Thymus (tissue), 11 donors: Measurements from ENCODE around the gene TOR4A. TPM values are rescaled to one million over a fixed set of nuclear protein-coding genes. Genes with fewer than 3 reads are reported as not detected.

Experiments used
- DNase-seq, 9 donors: peaks; one replicate each; pipeline ENCODE4 v3.0.0-alpha.2; 2013; ENCODE audit warnings: low spot score in 9 of 9, low read depth in 6 of 9, missing footprints in 1 of 9
- H3K27ac ChIP-seq, 2 donors: one replicate each; pipeline ENCODE4 v1.5.1; 2013; ENCODE audit warnings: control low read depth in 1 of 2, low read depth in 1 of 2, low read length in 1 of 2, mild to moderate bottlenecking in 1 of 2, moderate library complexity in 1 of 2
- H3K27me3 ChIP-seq, 2 donors: one replicate each; pipeline ENCODE4 v1.5.1; 2013; ENCODE audit warnings: low read length in 1 of 2; ENCODE audit not compliant: control insufficient read depth in 2 of 2, insufficient read depth in 1 of 2
- H3K36me3 ChIP-seq, 2 donors: one replicate each; pipeline ENCODE4 v1.5.1; 2013; ENCODE audit warnings: low read length in 1 of 2, mild to moderate bottlenecking in 1 of 2, moderate library complexity in 1 of 2; ENCODE audit not compliant: control insufficient read depth in 2 of 2, insufficient read depth in 2 of 2
- H3K4me1 ChIP-seq, 2 donors: one replicate each; pipeline ENCODE4 v1.5.1; 2013; ENCODE audit warnings: low read length in 2 of 2; ENCODE audit not compliant: control insufficient read depth in 2 of 2, insufficient read depth in 2 of 2
- H3K4me3 ChIP-seq, 2 donors: one replicate each; pipeline ENCODE4 v1.5.1; 2013; ENCODE audit warnings: low read length in 2 of 2, control low read depth in 1 of 2, mild to moderate bottlenecking in 1 of 2
- H3K9me3 ChIP-seq, 2 donors: one replicate each; pipeline ENCODE4 v1.5.1; 2013; ENCODE audit warnings: low read length in 1 of 2, mild to moderate bottlenecking in 1 of 2; ENCODE audit not compliant: control insufficient read depth in 2 of 2, insufficient read depth in 1 of 2
- WGBS: extraction: QIAGEN DNeasy Blood & Tissue Kit; methylation state at CpG from one replicate; pipeline ENCODE4 v1.1.7; 2013; 5-methylcytosine and 5-hydroxymethylcytosine counted together
- polyA plus RNA-seq: library from polyadenylated mRNA; stranded (reverse); fragments of 200-250 nt; gene quantifications from one replicate; pipeline ENCODE4 v1.2.3, GENCODE V29; 2013
- total RNA-seq: library from RNA; stranded (reverse); fragments of 120-200 nt; gene quantifications from one replicate; pipeline ENCODE4 v1.2.4, GENCODE V29; 2013
- donor health status: healthy.

Gene TOR4A
- total and polyA plus RNA-seq, 2 donors, result 2.0 to 2.1 TPM

DNA sequence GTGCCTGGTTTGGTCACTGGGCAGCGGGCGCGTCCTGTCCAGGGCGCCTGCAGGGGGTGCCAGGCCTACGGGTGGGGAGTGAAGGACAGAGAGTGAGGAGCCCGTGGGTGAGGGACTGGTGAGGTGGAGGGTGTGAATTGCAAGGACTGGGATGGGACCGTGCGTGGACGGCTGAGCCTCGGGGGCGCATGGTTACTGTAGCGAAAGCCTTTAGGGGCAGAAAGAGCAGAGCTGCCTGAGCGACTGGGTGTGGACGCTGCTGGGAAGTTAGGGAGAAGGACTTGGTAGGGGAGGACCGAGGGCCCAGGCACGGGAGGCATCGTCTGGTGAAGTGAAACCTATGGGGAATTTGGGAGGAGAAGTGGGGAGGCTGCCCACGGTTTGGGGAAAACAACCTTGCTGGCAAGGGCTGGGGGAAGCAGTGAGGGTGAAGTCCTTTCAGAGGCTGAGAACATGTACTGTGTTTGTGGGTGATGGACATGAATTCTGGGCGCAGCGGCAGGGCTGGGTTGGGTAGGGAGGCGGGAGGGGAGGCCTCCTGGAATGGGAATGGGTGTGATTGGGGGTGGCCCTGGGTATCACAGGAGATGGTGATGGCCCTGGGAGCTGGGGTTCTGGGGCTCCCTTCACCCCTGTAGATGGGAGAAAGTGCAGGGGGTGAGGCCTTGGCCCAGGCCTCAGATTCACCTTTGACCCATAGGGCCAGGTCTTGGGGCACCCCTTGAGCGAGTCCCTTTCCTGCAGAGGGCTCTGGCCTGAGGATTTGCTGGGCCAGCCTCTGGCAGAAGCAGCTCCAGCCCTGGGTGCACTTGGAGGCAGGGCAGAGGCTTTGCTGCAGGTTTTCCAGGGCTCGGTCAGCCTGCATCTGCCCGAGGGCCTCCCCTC is 1.7 kb upstream of the TOR4A start:
- no peak for DNase-seq
- 96% methylated on average over 24 of the region's 24 CpGs for WGBS
- no peak overlapping the region for H3K27ac ChIP-seq
- H3K36me3 ChIP-seq, result peaks cover 21 to 24% of the 10 kb centered on the region in 2 donors
- peaks cover 16 to 48% of the 10 kb centered on the region in 2 donors for H3K4me1 ChIP-seq
- H3K4me3 ChIP-seq, result no peak overlapping the region
- peaks cover 48 to 83% of the 10 kb centered on the region in 2 donors for H3K27me3 ChIP-seq
- H3K9me3 ChIP-seq, result peaks cover 7 to 11% of the 10 kb centered on the region in 2 donors

DNA sequence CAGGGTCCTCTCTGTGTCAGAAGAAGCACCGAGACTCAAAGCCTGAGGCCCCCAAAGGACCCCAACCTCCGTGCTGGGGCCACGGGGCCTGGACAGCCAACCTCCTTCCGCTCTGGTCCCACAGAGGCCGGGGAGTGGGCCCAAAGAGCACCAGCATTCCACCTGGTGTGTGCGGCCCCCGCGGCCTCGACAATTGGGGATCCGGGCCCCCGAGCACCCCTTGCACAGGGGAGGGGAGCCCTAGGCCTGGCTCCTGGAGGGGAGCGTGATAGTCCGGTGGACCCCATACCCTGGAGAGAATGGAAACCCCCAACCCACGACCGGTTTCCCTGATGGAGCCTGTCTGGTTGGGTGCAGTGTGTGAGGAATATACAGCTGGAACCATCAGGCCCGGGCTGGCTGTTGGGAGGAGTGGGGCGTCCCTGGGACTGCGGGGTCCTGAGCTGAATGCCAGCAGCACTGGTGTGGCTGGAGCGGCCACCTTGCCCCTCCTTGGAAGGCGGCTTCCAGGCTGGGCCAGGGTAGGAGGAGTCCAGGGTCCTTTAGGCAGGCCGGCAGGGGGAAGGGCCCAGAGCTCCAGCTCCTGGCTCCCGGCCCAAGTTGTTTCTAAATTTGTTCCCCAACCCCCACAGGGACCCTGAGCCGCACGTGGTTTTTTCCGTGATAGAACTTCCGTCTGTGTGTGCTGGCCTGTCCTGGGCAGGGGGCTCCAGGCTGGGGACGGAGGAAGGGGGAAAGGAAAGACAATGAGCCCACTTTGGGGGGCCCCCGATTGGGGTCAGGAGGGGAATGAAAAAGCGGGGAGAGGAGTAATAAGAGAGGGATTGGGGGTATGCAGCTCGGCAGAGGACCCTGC is 825 bp upstream of the TOR4A start:
- peaks cover 7 to 11% of the 10 kb centered on the region in 2 donors for H3K9me3 ChIP-seq
- H3K36me3 ChIP-seq, result peaks cover 21 to 22% of the 10 kb centered on the region in 2 donors
- peaks cover 57 to 90% of the 10 kb centered on the region in 2 donors for H3K27me3 ChIP-seq
- no peak overlapping the region for H3K4me3 ChIP-seq
- WGBS, result 58% methylated on average over 30 of the region's 30 CpGs
- H3K27ac ChIP-seq, result peak overlapping the region in 1 of 2 donors; percentile 10
- no peak for DNase-seq
- H3K4me1 ChIP-seq, result peaks cover 7 to 39% of the 10 kb centered on the region in 2 donors

DNA sequence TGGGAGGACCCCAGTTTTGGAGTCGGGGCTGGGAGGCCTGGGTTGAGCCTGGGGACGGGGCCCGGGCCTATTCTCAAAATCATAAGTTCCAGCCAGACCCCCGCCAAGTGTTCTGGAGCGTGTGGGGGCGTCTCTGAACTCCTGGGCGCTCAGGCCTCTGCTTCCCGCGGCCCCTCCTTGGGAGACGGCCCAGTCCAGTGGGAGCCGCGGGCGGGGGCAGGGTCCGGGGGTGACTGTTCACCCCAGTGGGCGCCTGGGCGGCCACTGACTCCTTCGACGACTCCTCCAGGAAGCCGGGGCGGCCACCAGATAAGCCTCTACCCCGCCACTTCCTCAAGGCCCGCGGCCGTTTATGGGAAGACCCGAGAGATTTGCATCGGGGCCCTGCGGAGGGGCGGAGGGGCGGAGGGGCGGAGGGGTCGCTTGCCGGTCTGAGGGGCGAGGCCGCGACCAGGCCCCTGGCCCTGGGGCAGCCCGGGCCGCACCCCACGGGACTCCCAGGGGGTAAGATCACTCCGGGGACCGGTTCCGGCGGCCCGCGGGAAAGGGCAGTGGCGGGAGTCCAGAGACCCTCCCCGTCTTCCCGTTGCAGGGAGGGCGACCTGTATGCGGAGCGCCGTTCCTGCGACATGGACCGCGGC is 655 bp downstream of the TOR4A start:
- 18% methylated on average over 54 of the region's 54 CpGs for WGBS
- peaks cover 7 to 11% of the 10 kb centered on the region in 2 donors for H3K9me3 ChIP-seq
- H3K4me3 ChIP-seq, result peak overlapping the region; percentile 8 to 31
- peaks cover 8 to 9% of the 10 kb centered on the region in 2 donors for H3K36me3 ChIP-seq
- peaks cover 54 to 93% of the 10 kb centered on the region in 2 donors for H3K27me3 ChIP-seq
- H3K4me1 ChIP-seq, result peaks cover 0 to 28% of the 10 kb centered on the region in 2 donors
- no peak overlapping the region for H3K27ac ChIP-seq
- no peak for DNase-seq

DNA sequence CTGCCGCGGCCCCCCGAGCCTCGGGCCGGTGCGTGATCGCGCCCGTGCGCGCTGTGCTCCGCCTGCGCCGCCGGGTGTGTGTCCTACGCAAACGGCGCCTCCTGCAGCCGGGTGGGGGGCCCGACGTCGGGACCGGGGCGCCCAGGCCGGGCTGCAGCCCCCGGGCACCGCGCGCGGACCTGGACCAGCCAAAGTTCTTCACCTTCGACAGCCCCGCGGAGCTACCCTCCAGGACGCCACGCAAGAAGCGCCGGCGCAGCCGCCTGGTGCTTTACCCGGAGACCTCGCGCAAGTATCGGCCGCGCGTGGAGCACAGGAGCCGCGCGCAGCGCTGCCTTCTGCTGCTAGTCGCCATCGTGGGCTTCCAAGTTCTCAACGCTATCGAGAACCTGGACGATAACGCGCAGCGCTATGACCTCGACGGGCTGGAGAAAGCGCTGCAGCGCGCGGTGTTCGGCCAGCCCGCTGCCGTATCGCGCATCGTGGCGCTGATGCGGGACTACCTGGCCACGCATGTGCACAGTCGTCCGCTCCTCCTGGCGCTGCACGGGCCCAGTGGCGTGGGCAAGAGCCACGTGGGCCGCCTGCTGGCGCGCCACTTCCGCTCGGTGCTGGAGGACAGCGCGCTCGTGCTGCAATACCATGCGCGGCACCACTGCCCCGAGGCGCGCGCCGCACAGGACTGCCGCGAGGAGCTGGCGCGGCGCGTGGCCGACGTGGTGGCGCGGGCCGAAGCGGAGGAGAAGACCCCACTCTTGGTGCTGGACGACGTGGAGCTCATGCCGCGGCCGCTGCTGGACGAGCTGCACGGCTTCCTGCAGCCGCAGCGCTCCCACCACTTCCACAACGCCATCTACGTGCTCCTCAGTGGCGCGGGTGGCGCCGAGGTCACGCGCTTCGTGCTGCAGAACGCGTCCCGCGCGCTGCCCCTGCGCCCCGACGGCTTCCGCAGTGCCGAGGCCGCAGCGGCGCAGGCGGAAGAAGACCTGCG is 1.5 kb downstream of the TOR4A start:
- H3K36me3 ChIP-seq, result peaks cover under 1% of the 10 kb centered on the region in 2 donors
- WGBS, result 93% methylated on average over 139 of the region's 139 CpGs
- H3K27me3 ChIP-seq, result peaks cover 55 to 94% of the 10 kb centered on the region in 2 donors
- peaks cover 0 to 25% of the 10 kb centered on the region in 2 donors for H3K4me1 ChIP-seq
- H3K27ac ChIP-seq, result no peak overlapping the region
- peaks cover 7 to 11% of the 10 kb centered on the region in 2 donors for H3K9me3 ChIP-seq
- no peak for DNase-seq
- H3K4me3 ChIP-seq, result no peak overlapping the region

DNA sequence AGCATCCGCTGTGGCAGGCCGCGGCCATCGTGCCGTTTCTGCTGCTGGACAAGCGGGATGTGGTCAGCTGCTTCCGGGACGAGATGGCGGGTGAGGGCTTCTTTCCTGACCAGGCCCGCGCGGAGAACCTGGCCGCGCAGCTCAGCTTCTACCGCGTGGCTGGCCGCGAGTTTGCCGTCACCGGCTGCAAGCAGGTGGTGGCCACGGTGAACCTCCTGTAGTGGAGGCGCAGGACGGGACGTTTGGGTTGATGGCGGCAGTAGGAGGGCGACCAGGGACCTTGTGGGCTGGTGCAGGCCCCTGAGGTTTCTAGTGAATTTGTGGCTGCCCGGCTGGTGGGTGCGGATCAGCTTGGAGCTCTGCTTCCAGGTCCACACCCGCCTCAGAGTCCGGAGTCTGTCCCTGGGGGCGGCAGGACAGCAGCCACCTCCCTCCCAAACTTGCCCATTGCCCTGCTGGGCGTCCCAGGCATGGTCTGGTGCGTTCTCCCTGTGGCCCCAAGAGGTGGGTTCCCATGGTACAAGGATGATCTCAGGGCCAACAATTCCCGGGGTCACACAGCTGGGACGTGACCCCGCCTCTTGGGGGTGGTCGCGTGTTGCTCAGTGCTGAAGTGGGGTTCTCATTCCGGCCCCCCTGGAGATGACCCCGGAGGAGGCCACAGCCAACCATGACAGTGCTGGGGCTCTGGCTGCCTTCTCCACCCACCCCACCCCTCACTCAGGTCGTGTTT is 2.4 kb downstream of the TOR4A start:
- Histone ChIP-seq H3K27ac (no peak overlapping the region), H3K4me3 (no peak overlapping the region), H3K4me1 (peaks cover 0 to 22% of the 10 kb centered on the region in 2 donors), H3K9me3 (peaks cover 7 to 11% of the 10 kb centered on the region in 2 donors), H3K27me3 (peaks cover 55 to 94% of the 10 kb centered on the region in 2 donors), H3K36me3 (no peaks in the 10 kb centered on the region)
- no peak for DNase-seq
- 95% methylated on average over 41 of the region's 41 CpGs for WGBS

DNA sequence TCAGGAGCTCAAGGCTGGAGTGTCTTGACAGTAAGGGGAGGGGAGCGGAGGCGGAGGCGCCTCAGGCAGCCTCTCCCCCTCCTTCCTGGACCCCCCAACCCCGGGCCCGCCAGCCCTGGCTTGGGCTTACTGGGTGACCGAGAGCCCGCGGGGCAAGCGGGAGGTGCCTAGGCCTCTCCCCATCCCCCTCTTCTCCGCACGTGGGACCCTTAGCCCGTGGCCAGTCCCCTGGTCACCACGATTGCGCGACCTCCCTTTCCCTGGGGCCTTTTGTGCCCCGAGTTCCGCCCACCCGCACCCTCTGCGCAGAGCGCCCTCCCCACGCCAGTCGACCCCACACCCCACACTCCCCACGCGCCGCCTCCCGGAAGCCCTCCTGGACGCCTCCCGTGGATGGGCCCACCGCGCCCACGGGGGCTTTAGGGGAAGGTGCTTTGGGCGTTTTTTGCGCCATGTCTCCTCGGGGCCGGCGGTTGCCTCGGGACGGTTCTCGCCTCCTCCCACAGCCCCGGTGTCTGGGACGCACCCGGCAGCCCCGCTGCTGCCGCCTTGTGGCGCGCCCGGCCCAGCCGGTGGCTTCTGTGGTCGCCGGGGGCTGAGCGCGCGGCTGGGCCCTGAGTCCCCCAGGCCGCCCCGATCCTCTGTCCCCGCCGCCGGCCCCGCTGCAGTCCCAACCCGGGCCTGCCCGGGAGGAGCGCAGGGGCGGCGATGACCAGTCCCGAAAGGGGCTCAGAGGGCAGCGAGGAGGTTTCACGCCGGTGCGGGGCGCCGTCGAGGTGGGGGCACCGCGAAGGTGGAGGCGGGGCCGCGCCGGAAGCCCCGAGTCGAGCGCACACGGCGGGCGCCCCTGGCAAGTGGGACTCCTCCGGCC is 3.2 kb downstream of the TOR4A start:
- no peaks in the 10 kb centered on the region for H3K36me3 ChIP-seq
- WGBS, result 44% methylated on average over 85 of the region's 85 CpGs
- peaks cover 7 to 13% of the 10 kb centered on the region in 2 donors for H3K9me3 ChIP-seq
- H3K4me1 ChIP-seq, result peaks cover 0 to 22% of the 10 kb centered on the region in 2 donors
- H3K27ac ChIP-seq, result no peak overlapping the region
- peaks cover 52 to 87% of the 10 kb centered on the region in 2 donors for H3K27me3 ChIP-seq
- no peak for DNase-seq
- no peak overlapping the region for H3K4me3 ChIP-seq

DNA sequence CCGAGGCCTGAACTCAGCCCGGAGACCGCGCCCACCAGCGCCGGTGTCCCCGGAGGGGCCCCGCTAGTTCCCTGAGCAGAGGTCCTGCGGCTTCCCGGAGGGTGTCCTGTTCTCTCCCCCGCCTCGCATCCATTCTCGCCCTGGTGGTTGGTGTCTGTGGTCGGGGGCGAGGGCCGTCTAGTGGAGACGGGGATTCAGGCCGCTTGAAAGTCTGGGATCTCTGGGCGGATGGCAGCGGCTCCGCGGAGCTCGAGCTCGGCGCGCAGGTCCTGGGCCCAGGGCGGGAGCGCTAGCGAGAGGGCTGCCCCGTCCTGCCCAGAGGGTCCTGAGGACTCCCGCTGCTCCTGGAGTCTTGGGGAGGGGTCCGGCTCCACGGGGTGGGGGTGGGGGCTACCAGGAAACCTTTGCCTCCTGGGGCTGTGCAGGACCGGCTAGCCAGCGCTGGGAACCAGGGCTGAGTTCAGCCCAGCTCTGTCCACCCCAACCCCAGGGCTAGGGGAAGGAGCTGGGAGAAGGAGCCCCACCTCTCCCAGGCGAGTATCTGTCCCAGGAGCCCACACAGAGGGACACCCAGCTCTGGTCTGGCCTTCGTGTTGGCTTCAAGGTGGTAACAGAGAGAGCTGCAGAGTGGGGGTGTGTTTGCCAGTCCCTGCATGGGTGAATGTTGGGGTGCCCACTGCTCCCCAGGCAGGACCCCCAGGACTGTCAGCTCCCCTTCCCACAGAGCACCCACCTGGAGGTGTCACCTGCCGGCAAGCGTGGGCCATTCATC is 4.0 kb downstream of the TOR4A start:
- WGBS, result 83% methylated on average over 39 of the region's 39 CpGs

More for the DNA sequence above, 4.0 kb downstream of the TOR4A start:
- no peak for DNase-seq
- Histone ChIP-seq H3K27ac (no peak overlapping the region), H3K36me3 (no peaks in the 10 kb centered on the region), H3K27me3 (peaks cover 45 to 82% of the 10 kb centered on the region in 2 donors), H3K4me1 (peaks cover 0 to 19% of the 10 kb centered on the region in 2 donors), H3K4me3 (no peak overlapping the region), H3K9me3 (peaks cover 7 to 13% of the 10 kb centered on the region in 2 donors)
